ENCODE data around the gene CSHL1.
"Not testable (repeated sequence)": the region's sequence is repeated elsewhere in the genome, so short reads cannot be mapped to it uniquely, and the experiment has no call there.

Gene CSHL1

GRCh38 chr17:63918305-63918704 is 7.2 kb upstream of the CSHL1 start:
- TF ChIP-seq, protein P1, sequence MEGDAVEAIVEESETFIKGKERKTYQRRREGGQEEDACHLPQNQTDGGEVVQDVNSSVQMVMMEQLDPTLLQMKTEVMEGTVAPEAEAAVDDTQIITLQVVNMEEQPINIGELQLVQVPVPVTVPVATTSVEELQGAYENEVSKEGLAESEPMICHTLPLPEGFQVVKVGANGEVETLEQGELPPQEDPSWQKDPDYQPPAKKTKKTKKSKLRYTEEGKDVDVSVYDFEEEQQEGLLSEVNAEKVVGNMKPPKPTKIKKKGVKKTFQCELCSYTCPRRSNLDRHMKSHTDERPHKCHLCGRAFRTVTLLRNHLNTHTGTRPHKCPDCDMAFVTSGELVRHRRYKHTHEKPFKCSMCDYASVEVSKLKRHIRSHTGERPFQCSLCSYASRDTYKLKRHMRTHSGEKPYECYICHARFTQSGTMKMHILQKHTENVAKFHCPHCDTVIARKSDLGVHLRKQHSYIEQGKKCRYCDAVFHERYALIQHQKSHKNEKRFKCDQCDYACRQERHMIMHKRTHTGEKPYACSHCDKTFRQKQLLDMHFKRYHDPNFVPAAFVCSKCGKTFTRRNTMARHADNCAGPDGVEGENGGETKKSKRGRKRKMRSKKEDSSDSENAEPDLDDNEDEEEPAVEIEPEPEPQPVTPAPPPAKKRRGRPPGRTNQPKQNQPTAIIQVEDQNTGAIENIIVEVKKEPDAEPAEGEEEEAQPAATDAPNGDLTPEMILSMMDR (IDR thresholded peaks at IDR 0.05; ENCODE audit: insufficient read depth, low read length, poor library complexity, severe bottlenecking): no peak
- DNase-seq (ENCODE audit: extremely low read depth, insufficient read length): no peak
- H3K4me3 ChIP-seq (replicated peaks; ENCODE audit: low read depth, low read length): no peak overlapping the region
- H3K36me3 ChIP-seq (ENCODE audit: control insufficient read depth, insufficient read depth, low read length): no peaks in the 10 kb centered on the region
- H3K27me3 ChIP-seq (replicated peaks; ENCODE audit: control insufficient read depth, insufficient read depth, low read length): no peaks in the 10 kb centered on the region

DNA sequence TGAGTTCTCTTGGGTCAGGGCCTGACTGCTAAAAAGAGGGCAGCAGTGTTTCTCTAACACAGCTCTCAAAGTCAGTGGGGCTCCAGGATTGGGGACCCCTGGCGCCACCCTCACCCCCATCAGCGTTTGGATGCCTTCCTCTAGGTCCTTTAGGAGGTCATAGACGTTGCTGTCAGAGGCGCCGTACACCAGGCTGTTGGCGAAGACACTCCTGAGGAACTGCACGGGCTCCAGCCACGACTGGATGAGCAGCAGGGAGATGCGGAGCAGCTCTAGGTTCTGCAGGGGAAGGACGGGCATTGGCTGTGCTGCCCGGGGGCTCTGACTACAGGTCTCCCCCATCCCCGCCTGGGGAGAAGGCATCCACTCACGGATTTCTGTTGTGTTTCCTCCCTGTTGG is 6.6 kb upstream of the CSHL1 start:
- TF ChIP-seq, protein P1 (IDR thresholded peaks at IDR 0.05; ENCODE audit: insufficient read depth, low read length, poor library complexity, severe bottlenecking): no peak
- DNase-seq (ENCODE audit: extremely low read depth, insufficient read length): no peak
- Histone ChIP-seq H3K36me3 (ENCODE audit: control insufficient read depth, insufficient read depth, low read length) (no peaks in the 10 kb centered on the region), H3K4me3 (replicated peaks; ENCODE audit: low read depth, low read length) (no peak overlapping the region), H3K27me3 (replicated peaks; ENCODE audit: control insufficient read depth, insufficient read depth, low read length) (no peaks in the 10 kb centered on the region)

- not testable (repeated sequence) for DNase-seq (ENCODE audit: extremely low read depth, insufficient read length); H3K4me3 ChIP-seq (replicated peaks; ENCODE audit: low read depth, low read length); H3K27me3 ChIP-seq (replicated peaks; ENCODE audit: control insufficient read depth, insufficient read depth, low read length); H3K36me3 ChIP-seq (ENCODE audit: control insufficient read depth, insufficient read depth, low read length)
Observed at GRCh38 chr17:63917206-63917605, 6.1 kb upstream of the CSHL1 start.

DNA sequence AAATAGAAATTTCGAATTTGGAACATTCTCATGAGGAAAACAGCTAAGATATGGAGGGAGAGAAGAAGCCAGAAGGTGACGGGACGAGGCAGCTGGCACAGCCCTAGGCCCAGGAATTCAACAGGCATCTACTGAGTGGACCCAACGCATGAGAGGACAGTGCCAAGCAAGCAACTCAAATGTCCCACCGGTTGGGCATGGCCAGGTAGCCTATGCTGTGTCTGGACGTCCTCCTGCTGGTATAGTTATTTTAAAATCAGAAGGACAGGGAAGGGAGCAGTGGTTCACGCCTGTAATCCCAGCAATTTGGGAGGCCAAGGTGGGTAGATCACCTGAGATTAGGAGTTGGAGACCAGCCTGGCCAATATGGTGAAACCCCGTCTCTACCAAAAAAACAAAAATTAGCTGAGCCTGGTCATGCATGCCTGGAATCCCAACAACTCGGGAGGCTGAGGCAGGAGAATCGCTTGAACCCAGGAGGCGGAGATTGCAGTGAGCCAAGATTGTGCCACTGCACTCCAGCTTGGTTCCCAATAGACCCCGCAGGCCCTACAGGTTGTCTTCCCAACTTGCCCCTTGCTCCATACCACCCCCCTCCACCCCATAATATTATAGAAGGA is 5.6 kb upstream of the CSHL1 start:
- TF ChIP-seq, protein P1 (IDR thresholded peaks at IDR 0.05; ENCODE audit: insufficient read depth, low read length, poor library complexity, severe bottlenecking): no peak
- Histone ChIP-seq H3K36me3 (ENCODE audit: control insufficient read depth, insufficient read depth, low read length) (no peaks in the 10 kb centered on the region), H3K27me3 (replicated peaks; ENCODE audit: control insufficient read depth, insufficient read depth, low read length) (no peaks in the 10 kb centered on the region), H3K4me3 (replicated peaks; ENCODE audit: low read depth, low read length) (no peak overlapping the region)
- no peak for DNase-seq (ENCODE audit: extremely low read depth, insufficient read length)

DNA sequence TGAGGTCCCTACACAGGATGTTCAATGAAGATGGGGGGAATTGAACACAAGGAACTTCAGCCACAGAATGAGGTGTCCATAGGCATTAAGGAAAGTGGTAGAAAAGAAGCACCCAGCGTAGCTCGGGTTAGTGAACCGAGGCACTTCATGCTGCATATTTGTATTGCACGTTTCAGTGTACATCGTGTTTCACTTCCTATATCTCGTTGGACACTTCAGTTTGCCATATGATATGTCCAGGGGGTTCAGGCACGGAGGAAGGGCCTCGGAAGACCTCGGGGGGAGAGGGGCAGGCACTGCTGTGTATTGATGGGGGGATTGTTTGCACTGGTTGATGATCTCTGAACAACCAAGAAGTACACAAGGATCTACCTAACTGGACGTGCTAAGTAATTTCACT is 4.7 kb upstream of the CSHL1 start:
- not testable (repeated sequence) for H3K36me3 ChIP-seq (ENCODE audit: control insufficient read depth, insufficient read depth, low read length); H3K4me3 ChIP-seq (replicated peaks; ENCODE audit: low read depth, low read length); DNase-seq (ENCODE audit: extremely low read depth, insufficient read length); H3K27me3 ChIP-seq (replicated peaks; ENCODE audit: control insufficient read depth, insufficient read depth, low read length)

DNA sequence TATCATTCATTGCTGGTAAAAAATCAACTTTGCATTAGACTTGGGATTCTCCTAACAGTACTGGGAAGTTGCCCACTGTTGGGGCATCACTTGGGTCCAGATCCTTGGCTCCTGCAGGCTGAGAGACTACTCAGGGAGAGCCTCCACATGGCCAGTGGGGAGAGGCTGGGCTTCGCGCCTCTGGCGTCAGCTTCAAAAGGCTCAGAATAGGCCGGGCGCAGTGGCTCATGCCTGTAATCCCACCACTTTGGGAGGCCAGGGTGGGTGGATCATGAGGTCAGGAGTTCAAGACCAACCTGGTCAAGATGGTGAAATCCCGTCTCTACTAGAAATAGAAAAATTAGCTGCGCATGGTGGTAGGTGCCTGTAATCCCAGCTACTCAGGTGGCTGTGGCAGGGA is 3.4 kb upstream of the CSHL1 start:
- Histone ChIP-seq H3K4me3 (replicated peaks; ENCODE audit: low read depth, low read length) (no peak overlapping the region), H3K36me3 (ENCODE audit: control insufficient read depth, insufficient read depth, low read length) (no peaks in the 10 kb centered on the region), H3K27me3 (replicated peaks; ENCODE audit: control insufficient read depth, insufficient read depth, low read length) (no peaks in the 10 kb centered on the region; the same call in 1 of the 2 replicates)
- TF ChIP-seq, protein P1 (IDR thresholded peaks at IDR 0.05; ENCODE audit: insufficient read depth, low read length, poor library complexity, severe bottlenecking): no peak
- DNase-seq (ENCODE audit: extremely low read depth, insufficient read length): no peak

GRCh38 chr17:63911657-63912100 is 621 bp upstream of the CSHL1 start:
- no peak for DNase-seq (ENCODE audit: extremely low read depth, insufficient read length)
- TF ChIP-seq, protein P1 (IDR thresholded peaks at IDR 0.05; ENCODE audit: insufficient read depth, low read length, poor library complexity, severe bottlenecking): peak; percentile 67
- Histone ChIP-seq H3K27me3 (replicated peaks; ENCODE audit: control insufficient read depth, insufficient read depth, low read length) (no peaks in the 10 kb centered on the region; the same call in 1 of the 2 replicates), H3K4me3 (replicated peaks; ENCODE audit: low read depth, low read length) (no peak overlapping the region), H3K36me3 (ENCODE audit: control insufficient read depth, insufficient read depth, low read length) (no peaks in the 10 kb centered on the region)

Data from GM06990 (cell line).